HG03108 (cell line): ENCODE measurements around the gene ST8SIA1.

ENCODE experiments used
- ATAC-seq: cut with Tn5 transposase; IDR thresholded peaks from one replicate; pipeline ENCODE4 v1.9.1; 2021; ENCODE audit warnings: moderate library complexity; ENCODE audit not compliant: unreplicated experiment

Gene ST8SIA1

GRCh38 chr12:22284871-22285270, 49.6 kb downstream of the ST8SIA1 start:
- ATAC-seq, result no peak

DNA sequence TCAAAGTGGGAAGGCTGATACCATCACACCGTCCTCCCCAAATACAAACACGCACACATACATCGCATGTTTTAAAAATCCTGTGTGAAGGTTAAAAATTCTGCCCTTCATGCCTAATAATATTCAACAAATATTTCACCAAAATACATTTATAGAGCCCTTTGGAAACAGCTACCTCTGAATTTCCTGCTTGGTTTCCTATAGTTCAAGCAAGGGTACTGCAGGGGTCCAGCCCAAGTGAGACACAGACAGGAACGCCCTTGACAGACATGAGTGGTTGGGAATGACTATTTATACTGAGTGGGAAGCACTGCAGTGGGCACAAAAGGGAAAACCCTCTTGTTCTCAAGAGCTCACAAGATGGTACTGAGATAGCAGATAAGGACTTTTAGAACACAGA, 51.0 kb downstream of the ST8SIA1 start:
- no peak for ATAC-seq

GRCh38 chr12:22283006-22283506, 51.5 kb downstream of the ST8SIA1 start:
- no peak for ATAC-seq

GRCh38 chr12:22282283-22282682, 52.2 kb downstream of the ST8SIA1 start:
- ATAC-seq, result no peak

GRCh38 chr12:22276867-22277266, 57.6 kb downstream of the ST8SIA1 start:
- no peak for ATAC-seq

- ATAC-seq, result no peak
These were observed 58.2 kb downstream of the ST8SIA1 start for GRCh38 chr12:22276313-22276712.

GRCh38 chr12:22275843-22276242, 58.7 kb downstream of the ST8SIA1 start:
- no peak for ATAC-seq

DNA sequence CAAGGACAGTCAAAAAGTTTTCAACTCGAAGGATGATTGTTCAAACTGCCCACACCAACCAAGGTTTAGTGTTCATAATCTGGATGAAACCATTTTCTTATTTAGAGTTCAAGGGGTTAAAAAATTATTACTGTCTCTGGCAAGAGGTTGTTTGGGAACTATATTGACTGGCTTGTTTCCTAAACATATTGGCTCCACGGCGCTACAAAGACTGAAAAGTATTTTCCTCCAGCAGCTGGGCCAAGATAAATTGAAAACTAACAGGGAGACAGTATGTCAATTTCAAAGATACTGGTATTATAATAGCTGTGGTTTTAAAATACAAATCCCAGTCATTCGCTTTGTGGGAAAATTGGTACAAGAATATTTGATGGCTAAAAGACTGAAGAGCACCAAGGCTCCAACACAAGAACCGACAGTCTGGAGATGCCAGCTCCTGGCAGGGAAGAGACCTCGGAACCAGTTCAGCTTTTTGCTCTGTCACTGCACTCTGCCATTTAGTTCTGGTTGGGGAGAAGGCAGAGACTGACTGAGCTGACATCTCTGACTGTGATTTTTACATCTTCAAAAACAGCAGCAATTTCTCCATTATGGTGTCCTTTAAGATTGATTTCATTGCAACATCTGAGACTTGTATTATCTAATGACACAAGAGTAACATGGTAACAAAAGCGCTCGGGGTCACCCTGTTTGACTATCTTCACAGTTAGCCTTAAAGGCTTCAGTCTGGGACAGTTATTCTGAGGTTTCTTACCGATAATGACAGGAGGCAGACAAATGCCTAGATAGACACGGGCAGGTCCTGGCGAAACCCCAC, 62.0 kb downstream of the ST8SIA1 start:
- ATAC-seq, result no peak

DNA sequence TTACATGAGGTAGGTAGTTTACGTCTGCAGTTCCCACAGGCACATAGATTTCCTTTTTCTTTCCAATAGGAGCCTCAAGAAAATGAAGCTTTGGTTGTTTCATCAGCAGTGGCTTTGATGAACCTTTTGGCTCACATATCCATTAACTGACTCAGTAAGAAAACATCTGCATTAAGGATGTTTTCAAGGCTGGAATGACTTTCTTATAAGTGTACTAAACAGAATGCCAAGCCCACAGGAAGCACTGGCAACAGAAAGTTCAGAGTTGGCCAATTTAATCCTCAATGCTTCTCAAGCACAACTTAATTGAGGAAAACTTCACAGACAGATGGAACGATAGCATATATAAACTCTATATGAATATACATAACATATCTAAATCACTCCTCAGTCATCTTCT, 63.5 kb downstream of the ST8SIA1 start:
- no peak for ATAC-seq

- no peak for ATAC-seq
These were observed 65.5 kb downstream of the ST8SIA1 start for GRCh38 chr12:22268973-22269372.

GRCh38 chr12:22268406-22268805, 66.1 kb downstream of the ST8SIA1 start:
- no peak for ATAC-seq

DNA sequence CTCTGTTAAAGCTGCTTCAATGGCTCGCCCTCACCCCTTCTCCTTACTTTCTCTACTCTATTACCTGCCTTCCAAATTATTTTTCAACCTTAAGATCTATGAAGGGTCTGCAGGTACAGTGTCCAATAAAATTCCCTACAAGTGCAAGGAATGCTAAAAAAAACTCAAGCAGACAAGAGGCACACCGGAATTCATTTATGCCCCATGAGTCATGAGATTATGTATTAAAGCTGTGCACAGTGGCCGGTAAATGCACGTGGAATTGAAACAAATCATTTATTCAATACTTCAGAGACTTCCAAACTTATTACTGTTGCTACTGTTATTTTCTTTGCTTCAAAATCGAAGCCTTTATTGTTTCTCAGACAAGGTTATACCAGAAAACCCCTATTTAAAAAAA, 68.4 kb downstream of the ST8SIA1 start:
- ATAC-seq, result no peak

DNA sequence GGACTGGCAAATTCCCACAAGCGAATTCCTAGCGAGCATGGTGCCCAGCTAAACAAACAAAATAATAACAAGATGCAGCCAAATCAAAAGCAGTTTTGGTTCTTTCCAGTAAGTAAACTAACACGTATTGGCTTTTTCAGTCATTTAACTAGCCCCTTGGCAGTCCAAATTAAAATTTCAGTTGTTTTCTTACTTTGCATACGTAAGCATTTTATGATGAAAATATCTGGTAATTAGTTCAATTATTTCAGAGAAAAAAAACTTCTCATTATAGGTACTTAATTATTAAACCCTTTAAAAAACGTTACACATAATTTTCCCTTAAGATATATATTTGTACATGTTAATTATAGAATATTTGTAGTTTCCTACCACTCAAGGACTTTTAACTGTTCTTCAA, 70.1 kb downstream of the ST8SIA1 start:
- no peak for ATAC-seq

DNA sequence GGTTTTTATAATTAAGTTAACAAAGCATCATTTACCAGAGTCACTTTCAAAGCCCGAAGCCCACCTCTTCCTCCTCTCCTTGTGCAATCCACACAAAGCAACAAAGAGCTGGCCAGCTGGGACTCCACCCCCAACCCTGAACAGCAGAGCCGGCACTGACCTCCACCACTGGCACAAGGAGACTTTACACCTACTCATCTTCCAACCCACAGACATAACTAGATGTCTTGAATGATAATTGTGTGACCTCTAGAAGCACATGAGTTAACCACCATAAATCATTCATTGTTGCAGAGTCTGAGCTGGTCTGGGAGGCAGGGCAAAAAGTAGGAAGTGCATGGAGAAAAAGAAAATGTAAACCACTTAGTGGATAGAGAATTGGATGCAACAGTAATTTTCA, 72.2 kb downstream of the ST8SIA1 start:
- no peak for ATAC-seq

GRCh38 chr12:22257100-22257499, 77.4 kb downstream of the ST8SIA1 start:
- no peak for ATAC-seq

DNA sequence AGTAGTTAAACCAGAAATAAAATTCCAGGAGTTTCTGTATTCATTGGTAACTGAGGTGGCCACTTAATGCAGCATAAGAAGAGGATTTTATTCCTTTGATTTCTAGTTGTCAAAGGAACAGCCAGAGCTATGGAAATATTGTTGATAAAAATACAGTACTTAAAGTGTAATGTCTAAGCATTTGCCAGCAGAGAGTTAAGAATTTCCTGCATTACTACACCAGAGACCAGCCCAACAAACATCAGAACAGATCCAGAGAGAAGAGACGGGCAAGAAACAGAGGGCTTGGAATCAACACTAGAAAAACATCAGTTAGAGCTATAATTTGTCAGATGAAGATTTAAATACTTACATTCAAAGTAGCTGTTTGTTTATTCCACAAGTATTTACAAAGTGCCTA, 77.9 kb downstream of the ST8SIA1 start:
- no peak for ATAC-seq

DNA sequence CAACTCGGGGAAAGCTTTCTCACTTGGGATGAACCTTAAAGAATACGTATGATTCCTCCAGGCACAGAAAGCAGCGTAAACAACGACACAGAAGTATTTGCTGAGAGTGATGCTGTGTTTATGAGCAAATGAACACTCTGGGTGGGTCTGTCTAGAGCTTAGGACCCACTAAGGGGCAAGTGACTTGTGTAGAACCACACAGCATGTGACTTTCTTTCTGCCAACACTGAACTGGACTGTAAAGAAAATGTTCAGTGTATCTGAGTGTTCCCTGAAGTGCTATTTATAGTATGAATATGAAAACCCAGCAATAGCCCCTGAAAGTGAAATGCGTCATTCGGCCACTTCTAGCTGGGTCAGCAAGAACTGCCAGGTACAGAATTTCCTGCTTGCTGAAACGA, 78.5 kb downstream of the ST8SIA1 start:
- no peak for ATAC-seq

DNA sequence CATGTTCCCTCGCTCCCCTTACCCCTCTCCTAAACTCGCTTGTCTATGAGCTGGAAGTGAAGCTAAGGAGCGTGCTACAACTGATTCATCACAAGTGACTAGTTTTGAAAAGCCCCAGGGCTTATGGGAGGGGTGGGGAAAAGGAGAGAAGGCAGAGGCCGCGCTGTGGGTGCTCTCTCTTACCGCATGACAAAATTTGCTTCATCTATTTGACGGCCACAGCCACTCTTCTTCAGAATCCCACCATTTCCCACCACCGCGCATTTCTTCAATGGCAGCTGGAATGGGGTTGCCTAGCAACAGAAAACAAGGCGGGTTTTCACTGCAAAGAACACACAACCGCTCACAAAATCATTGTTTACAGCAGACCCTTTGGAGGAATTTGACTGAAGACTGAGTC, 79.4 kb downstream of the ST8SIA1 start:
- ATAC-seq, result no peak

- ATAC-seq, result no peak
These were observed 80.0 kb downstream of the ST8SIA1 start for GRCh38 chr12:22254478-22254877.

- ATAC-seq, result no peak
These were observed 82.5 kb downstream of the ST8SIA1 start for GRCh38 chr12:22252057-22252456.

DNA sequence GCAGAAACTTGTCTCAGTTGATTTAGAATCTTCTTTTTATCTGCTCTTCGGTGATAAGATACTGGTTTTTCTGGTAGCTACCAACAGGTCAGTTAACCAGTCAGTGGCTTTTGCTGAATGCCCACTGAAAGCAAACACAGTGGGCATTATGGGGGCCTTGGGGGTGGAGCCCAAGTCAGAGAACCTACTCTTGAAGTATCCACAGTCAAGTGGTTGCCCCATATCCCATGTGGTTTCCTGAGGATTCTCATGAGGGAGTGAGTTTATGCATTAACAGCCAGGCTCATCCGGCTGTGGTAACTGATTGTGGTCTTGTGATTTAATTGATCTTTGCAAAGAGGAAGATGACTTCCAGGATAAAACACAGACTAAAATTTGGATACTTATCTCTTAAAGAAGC, 83.7 kb downstream of the ST8SIA1 start:
- no peak for ATAC-seq

DNA sequence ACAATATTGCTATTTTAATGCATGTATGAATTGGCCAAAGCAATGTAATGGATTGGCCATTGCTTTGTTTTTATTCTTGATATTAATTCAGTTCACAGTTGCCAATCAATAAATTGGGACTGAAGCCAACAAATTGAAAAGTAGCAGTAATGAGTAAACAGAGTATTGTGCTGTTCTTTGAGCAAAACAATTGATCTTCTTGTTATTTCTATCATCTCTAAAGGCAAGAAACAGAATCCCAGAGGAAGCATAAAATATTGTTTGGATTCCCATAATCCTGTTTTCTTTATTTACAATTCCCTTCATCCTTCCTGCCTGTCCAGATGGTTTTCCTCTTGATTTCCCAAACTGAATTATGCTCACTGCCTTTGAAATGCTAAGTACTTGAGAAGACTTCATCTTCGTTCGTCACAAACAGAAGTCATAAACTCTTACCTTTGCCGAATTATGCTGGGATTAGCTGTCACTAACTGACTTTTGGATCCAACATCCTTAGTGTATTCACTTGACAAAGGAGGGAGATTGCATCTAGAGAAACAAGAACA, 85.9 kb downstream of the ST8SIA1 start:
- ATAC-seq, result no peak

- ATAC-seq, result no peak
These were observed 86.4 kb downstream of the ST8SIA1 start for GRCh38 chr12:22248121-22248520.
